ENCODE measurements around the gene WASF2. TPM values are rescaled to one million over a fixed set of nuclear protein-coding genes. Genes with fewer than 3 reads are reported as not detected.
A peak's percentile ranks its signal among the peaks of the same experiment; 100 is the strongest.

Gene WASF2
- total RNA-seq, 6 experiments from 2014 or later: 18.4 to 38.1 (median 26.5) TPM

GRCh38 chr1:27513958-27514357, 24.0 kb upstream of the WASF2 start:
- WGBS (ENCODE audit: insufficient coverage, low coverage, low lambda C conversion rate, missing lambda C conversion rate): 80% methylated on average over 1 of the region's 7 CpGs
- intact Hi-C loops (cut with DNase I): no loop called here
- Histone ChIP-seq H3K4me3 (no peak overlapping the region), H3K36me3 (no peaks in the 10 kb centered on the region), H3K27ac (no peak overlapping the region), H3K9me3 (no peaks in the 10 kb centered on the region), H3K27me3 (no peaks in the 10 kb centered on the region), H3K4me1 (no peaks in the 10 kb centered on the region)
- ATAC-seq (peak; percentile 35 to 55 (median 46)), DNase-seq (no peak)
- TF ChIP-seq CTCF (IDR thresholded peaks at IDR 0.05) (no peak), POLR2A (IDR thresholded peaks at IDR 0.05) (no peak)

GRCh38 chr1:27513528-27513927, 23.6 kb upstream of the WASF2 start:
- Histone ChIP-seq H3K27ac (no peak overlapping the region), H3K27me3 (no peaks in the 10 kb centered on the region), H3K9me3 (no peaks in the 10 kb centered on the region), H3K36me3 (no peaks in the 10 kb centered on the region), H3K4me1 (no peaks in the 10 kb centered on the region), H3K4me3 (no peak overlapping the region)
- intact Hi-C loops (cut with DNase I): no loop called here
- 82% methylated on average over 4 of the region's 5 CpGs for WGBS (ENCODE audit: insufficient coverage, low coverage, low lambda C conversion rate, missing lambda C conversion rate)
- TF ChIP-seq CTCF (IDR thresholded peaks at IDR 0.05) (no peak), POLR2A (IDR thresholded peaks at IDR 0.05) (no peak)
- DNase-seq (no peak), ATAC-seq (peak; percentile 25 to 59 (median 42))

- Histone ChIP-seq H3K27me3 (no peaks in the 10 kb centered on the region), H3K27ac (no peak overlapping the region), H3K4me1 (no peaks in the 10 kb centered on the region), H3K4me3 (no peak overlapping the region), H3K9me3 (no peaks in the 10 kb centered on the region), H3K36me3 (no peaks in the 10 kb centered on the region)
- no peak for DNase-seq
- intact Hi-C loops (cut with DNase I): no loop called here
- no peak for ATAC-seq
- 68% methylated on average over 5 of the region's 9 CpGs for WGBS (ENCODE audit: insufficient coverage, low coverage, low lambda C conversion rate, missing lambda C conversion rate)
- no peak for TF ChIP-seq POLR2A (IDR thresholded peaks at IDR 0.05)
- no peak for TF ChIP-seq CTCF (IDR thresholded peaks at IDR 0.05)
Measured at GRCh38 chr1:27509127-27510080, 19.4 kb upstream of the WASF2 start.

- TF ChIP-seq POLR2A (IDR thresholded peaks at IDR 0.05) (no peak), CTCF (IDR thresholded peaks at IDR 0.05) (no peak)
- 87% methylated on average over 6 of the region's 6 CpGs for WGBS (ENCODE audit: insufficient coverage, low coverage, low lambda C conversion rate, missing lambda C conversion rate)
- no peaks in the 10 kb centered on the region for H3K9me3 ChIP-seq
- H3K27ac ChIP-seq: no peak overlapping the region
- H3K4me1 ChIP-seq: no peaks in the 10 kb centered on the region
- H3K36me3 ChIP-seq: no peaks in the 10 kb centered on the region
- H3K4me3 ChIP-seq: no peak overlapping the region
- intact Hi-C loops (cut with DNase I): no loop called here
- no peak for DNase-seq
- no peaks in the 10 kb centered on the region for H3K27me3 ChIP-seq
- peak in 1 of 4 donors; percentile 48 for ATAC-seq
Measured at GRCh38 chr1:27507960-27508665, 18.1 kb upstream of the WASF2 start.

Data from right lobe of liver (tissue), 6 donors.